SJCRH30 (cell line): ENCODE results near the gene PRSS53. TPM values are rescaled to one million over a fixed set of nuclear protein-coding genes. Genes with fewer than 3 reads are reported as not detected.

ENCODE experiments used
- DNase-seq, 2 experiments: peaks; one replicate each; pipeline ENCODE4 v3.0.0-alpha.2; 2015 to 2020
- H3K27ac ChIP-seq: fragments of 250-450 bp; sonication (Bioruptor Pico); 2 replicates; pipeline ENCODE4 v1.5.1; 2020; ENCODE audit warnings: mild to moderate bottlenecking, moderate library complexity
- H3K27me3 ChIP-seq: fragments of 250-450 bp; sonication (Bioruptor Pico); 2 replicates; pipeline ENCODE4 v1.5.1; 2020; ENCODE audit warnings: mild to moderate bottlenecking, moderate library complexity
- H3K36me3 ChIP-seq: fragments of 250-450 bp; sonication (Bioruptor Pico); 2 replicates; pipeline ENCODE4 v1.5.1; 2020; ENCODE audit warnings: mild to moderate bottlenecking, moderate library complexity
- H3K4me1 ChIP-seq: fragments of 250-450 bp; sonication (Bioruptor Pico); 2 replicates; pipeline ENCODE4 v1.5.1; 2020; ENCODE audit warnings: mild to moderate bottlenecking, moderate library complexity
- H3K4me3 ChIP-seq: fragments of 250-450 bp; sonication (Bioruptor Pico); 2 replicates; pipeline ENCODE4 v1.5.1; 2020; ENCODE audit warnings: mild to moderate bottlenecking, moderate library complexity
- H3K9me3 ChIP-seq: fragments of 250-450 bp; sonication (Bioruptor Pico); replicated peaks from 2 replicates; pipeline ENCODE4 v1.5.1; 2020; ENCODE audit warnings: mild to moderate bottlenecking, moderate library complexity
- total RNA-seq: library from RNA; depleted of rRNA; stranded (reverse); fragments of >200 nt; shearing (Covaris generic); gene quantifications from 2 replicates; pipeline ENCODE4 v1.2.3, GENCODE V29; 2014; rRNA removed

PRSS53 gene
- total RNA-seq, 1 experiment from 2014 or later: 4.3 TPM

DNA sequence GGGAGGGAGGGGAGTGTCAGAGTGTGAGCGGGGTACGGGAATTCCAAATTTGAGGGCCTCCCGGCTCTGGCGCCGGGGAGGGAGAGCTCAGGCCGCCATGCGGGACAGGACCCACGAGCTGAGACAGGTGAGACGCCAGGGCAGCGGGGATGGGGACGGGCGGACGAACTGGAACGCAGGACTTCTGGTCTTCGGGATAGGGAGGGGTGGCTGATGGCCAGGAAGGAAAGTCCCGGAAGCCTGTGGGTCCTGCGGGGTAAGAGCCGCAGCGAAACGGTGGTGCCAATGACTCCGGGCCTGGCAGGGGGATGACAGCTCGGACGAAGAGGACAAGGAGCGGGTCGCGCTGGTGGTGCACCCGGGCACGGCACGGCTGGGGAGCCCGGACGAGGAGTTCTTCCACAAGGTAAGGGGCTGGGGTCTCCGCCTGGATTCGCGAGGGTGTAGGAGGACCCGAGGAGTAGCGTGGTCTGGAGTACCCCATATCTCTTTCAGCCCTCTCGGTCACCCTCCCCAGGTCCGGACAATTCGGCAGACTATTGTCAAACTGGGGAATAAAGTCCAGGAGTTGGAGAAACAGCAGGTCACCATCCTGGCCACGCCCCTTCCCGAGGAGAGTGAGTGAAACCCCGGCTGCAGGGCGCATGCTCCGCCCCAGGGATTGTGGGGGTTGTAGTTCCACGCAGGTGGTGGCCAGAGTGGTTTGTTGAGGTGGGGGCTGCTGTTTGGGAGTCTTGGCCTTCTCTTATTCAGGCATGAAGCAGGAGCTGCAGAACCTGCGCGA, 54.8 kb downstream of the PRSS53 start:
- peaks cover 12% of the 10 kb centered on the region for H3K36me3 ChIP-seq
- H3K4me1 ChIP-seq: peaks cover 8% of the 10 kb centered on the region
- H3K9me3 ChIP-seq: no peaks in the 10 kb centered on the region
- peak; percentile 88 to 90 for DNase-seq
- peak overlapping the region; percentile 84 for H3K4me3 ChIP-seq
- H3K27me3 ChIP-seq: no peaks in the 10 kb centered on the region
- H3K27ac ChIP-seq: peak overlapping the region; percentile 86

Other genes starting within 250 kb of the PRSS53 start
- 28.1 and 30.3 TPM in 2 replicates for gene BCL7C, start 194.9 kb downstream of the PRSS53 start, total RNA-seq
- gene CTF1, start 192.3 kb downstream of the PRSS53 start, total RNA-seq: 1.3 and 1.4 TPM in 2 replicates
- 14.2 and 14.4 TPM in 2 replicates for gene FBXL19, start 165.4 kb downstream of the PRSS53 start, total RNA-seq
- 4.0 and 7.0 TPM in 2 replicates for gene ORAI3, start 139.9 kb downstream of the PRSS53 start, total RNA-seq
- 8.9 TPM in 2 replicates for gene SETD1A, start 131.2 kb downstream of the PRSS53 start, total RNA-seq
- 2.6 and 3.4 TPM in 2 replicates for gene HSD3B7, start 103.7 kb downstream of the PRSS53 start, total RNA-seq
- 0.94 and 1.4 TPM in 2 replicates for gene STX1B, start 78.3 kb downstream of the PRSS53 start, total RNA-seq
- gene STX4, start 55.4 kb downstream of the PRSS53 start, total RNA-seq: 22.6 and 23.9 TPM in 2 replicates
- 21.5 and 21.8 TPM in 2 replicates for gene ZNF668, start 14.7 kb downstream of the PRSS53 start, total RNA-seq
- gene ZNF646, start 14.5 kb downstream of the PRSS53 start, total RNA-seq: 20.3 and 26.4 TPM in 2 replicates
- 145 and 149 TPM in 2 replicates for gene VKORC1, start 5.9 kb upstream of the PRSS53 start, total RNA-seq
- 31.2 and 31.8 TPM in 2 replicates for gene BCKDK, start 19.4 kb upstream of the PRSS53 start, total RNA-seq
- 38.0 and 42.6 TPM in 2 replicates for gene KAT8, start 28.7 kb upstream of the PRSS53 start, total RNA-seq
- not detected in 2 replicates for gene PRSS8, start 46.8 kb upstream of the PRSS53 start, total RNA-seq
- gene PRSS36, start 61.1 kb upstream of the PRSS53 start, total RNA-seq: 0.43 and 0.51 TPM in 2 replicates
- gene FUS, start 91.2 kb upstream of the PRSS53 start, total RNA-seq: 92.1 and 111 TPM in 2 replicates
- not detected in 2 replicates for gene PYCARD, start 113.8 kb upstream of the PRSS53 start, total RNA-seq
- 32.5 and 33.7 TPM in 2 replicates for gene TRIM72, start 125.2 kb upstream of the PRSS53 start, total RNA-seq
- gene PYDC1, start 128.2 kb upstream of the PRSS53 start, total RNA-seq: not detected in 2 replicates
- gene ITGAM, start 171.0 kb upstream of the PRSS53 start, total RNA-seq: not detected in 2 replicates